SK-N-MC (cell line): ENCODE data around the gene MADD.

Experiments
- FOXP2 ChIP-seq: optimal IDR thresholded peaks from 2 replicates; pipeline ENCODE3; 2011; ENCODE audit warnings: mild to moderate bottlenecking, moderate library complexity; ENCODE audit not compliant: insufficient read depth; ENCODE audit errors: extremely low read length, control extremely low read depth
- POLR2AphosphoS5 ChIP-seq: IDR thresholded peaks from 2 replicates; pipeline ENCODE4 v1.6.1; 2012; ENCODE audit warnings: mild to moderate bottlenecking, low read depth, low read length, borderline replicate concordance

DNA sequence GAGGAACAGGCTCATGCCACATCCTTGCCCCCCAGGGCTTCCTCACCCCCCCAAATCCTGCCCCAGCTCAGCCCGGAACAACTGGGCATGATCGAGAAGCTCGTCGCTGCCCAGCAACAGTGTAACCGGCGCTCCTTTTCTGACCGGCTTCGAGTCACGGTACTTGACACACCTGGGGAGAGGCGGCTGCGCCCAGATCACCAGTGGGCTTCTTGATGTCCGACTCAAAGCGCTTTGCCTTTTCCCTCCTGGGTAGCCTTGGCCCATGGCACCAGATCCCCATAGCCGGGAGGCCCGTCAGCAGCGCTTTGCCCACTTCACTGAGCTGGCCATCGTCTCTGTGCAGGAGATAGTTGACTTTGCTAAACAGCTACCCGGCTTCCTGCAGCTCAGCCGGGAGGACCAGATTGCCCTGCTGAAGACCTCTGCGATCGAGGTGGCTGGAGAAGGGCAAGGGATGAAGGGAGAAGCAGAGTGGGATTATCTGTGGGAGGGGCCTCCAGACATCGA, 8.6 kb upstream of the MADD start:
- no peak for TF ChIP-seq POLR2AphosphoS5
- no peak for TF ChIP-seq FOXP2
